Adrenal gland (tissue), 5 donors: ENCODE results near the gene HECTD1.

Source experiments
- POLR2A ChIP-seq, 2 donors: fragments of 450-650 bp; IDR thresholded peaks; one replicate each; pipeline ENCODE4 v1.6.1; 2017; ENCODE audit warnings: antibody characterized with exemption in 2 of 2, mild to moderate bottlenecking in 2 of 2, moderate library complexity in 1 of 2
- TF ChIP-seq, protein P1 (sequence below), 6 experiments: fragments of 450-650 bp in 4 of 6; fragments of 200-600 bp in 2 of 6; sonication (generic) in 1 of 6; IDR thresholded peaks; 1 replicate in 5 of 6; 2 replicates in 1 of 6; pipeline versions ENCODE4 v1.5.1 to v1.8.0; 2016 to 2021; ENCODE audit warnings: antibody characterized with exemption in 6 of 6, mild to moderate bottlenecking in 2 of 6, moderate library complexity in 1 of 6
- donor health status: DM: no; HTN: no; CAD: no.

- TF ChIP-seq POLR2A (IDR thresholded peaks at IDR 0.05) = no peak
- TF ChIP-seq, protein P1, sequence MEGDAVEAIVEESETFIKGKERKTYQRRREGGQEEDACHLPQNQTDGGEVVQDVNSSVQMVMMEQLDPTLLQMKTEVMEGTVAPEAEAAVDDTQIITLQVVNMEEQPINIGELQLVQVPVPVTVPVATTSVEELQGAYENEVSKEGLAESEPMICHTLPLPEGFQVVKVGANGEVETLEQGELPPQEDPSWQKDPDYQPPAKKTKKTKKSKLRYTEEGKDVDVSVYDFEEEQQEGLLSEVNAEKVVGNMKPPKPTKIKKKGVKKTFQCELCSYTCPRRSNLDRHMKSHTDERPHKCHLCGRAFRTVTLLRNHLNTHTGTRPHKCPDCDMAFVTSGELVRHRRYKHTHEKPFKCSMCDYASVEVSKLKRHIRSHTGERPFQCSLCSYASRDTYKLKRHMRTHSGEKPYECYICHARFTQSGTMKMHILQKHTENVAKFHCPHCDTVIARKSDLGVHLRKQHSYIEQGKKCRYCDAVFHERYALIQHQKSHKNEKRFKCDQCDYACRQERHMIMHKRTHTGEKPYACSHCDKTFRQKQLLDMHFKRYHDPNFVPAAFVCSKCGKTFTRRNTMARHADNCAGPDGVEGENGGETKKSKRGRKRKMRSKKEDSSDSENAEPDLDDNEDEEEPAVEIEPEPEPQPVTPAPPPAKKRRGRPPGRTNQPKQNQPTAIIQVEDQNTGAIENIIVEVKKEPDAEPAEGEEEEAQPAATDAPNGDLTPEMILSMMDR (IDR thresholded peaks at IDR 0.05) = no peak
These were observed 69.3 kb downstream of the HECTD1 start for GRCh38 chr14:31138301-31138700.
